ENCODE data around the gene P2RY1.
"Not testable (repeated sequence)": the region's sequence is repeated elsewhere in the genome, so short reads cannot be mapped to it uniquely, and the experiment has no call there.

P2RY1 gene

GRCh38 chr3:152870027-152870426, 35.1 kb downstream of the P2RY1 start:
- Histone ChIP-seq H3K4me1 (ENCODE audit: control insufficient read depth, insufficient read depth, low read length) (no peaks in the 10 kb centered on the region), H3K27me3 (ENCODE audit: control insufficient read depth, insufficient read depth, low read length) (no peaks in the 10 kb centered on the region), H3K4me3 (ENCODE audit: low read depth, low read length) (no peak overlapping the region), H3K9me3 (ENCODE audit: control insufficient read depth, insufficient read depth, low read depth, low read length) (peaks cover 9% of the 10 kb centered on the region), H3K27ac (ENCODE audit: low read depth, low read length) (no peak overlapping the region), H3K36me3 (ENCODE audit: control insufficient read depth, insufficient read depth, low read length) (no peaks in the 10 kb centered on the region), H3K9ac (ENCODE audit: low read length) (no peak overlapping the region)

- H3K4me1 ChIP-seq (ENCODE audit: control insufficient read depth, insufficient read depth, low read length); H3K27me3 ChIP-seq (ENCODE audit: control insufficient read depth, insufficient read depth, low read length); H3K36me3 ChIP-seq (ENCODE audit: control insufficient read depth, insufficient read depth, low read length); H3K4me3 ChIP-seq (ENCODE audit: low read depth, low read length); H3K9me3 ChIP-seq (ENCODE audit: control insufficient read depth, insufficient read depth, low read depth, low read length); H3K27ac ChIP-seq (ENCODE audit: low read depth, low read length); H3K9ac ChIP-seq (ENCODE audit: low read length): not testable (repeated sequence)
These were observed 38.4 kb downstream of the P2RY1 start for GRCh38 chr3:152873314-152873713.

- Histone ChIP-seq H3K4me3 (ENCODE audit: low read depth, low read length) (no peak overlapping the region), H3K27ac (ENCODE audit: low read depth, low read length) (no peak overlapping the region), H3K9me3 (ENCODE audit: control insufficient read depth, insufficient read depth, low read depth, low read length) (peaks cover 9% of the 10 kb centered on the region), H3K4me1 (ENCODE audit: control insufficient read depth, insufficient read depth, low read length) (no peaks in the 10 kb centered on the region), H3K9ac (ENCODE audit: low read length) (no peak overlapping the region), H3K36me3 (ENCODE audit: control insufficient read depth, insufficient read depth, low read length) (no peaks in the 10 kb centered on the region), H3K27me3 (ENCODE audit: control insufficient read depth, insufficient read depth, low read length) (no peaks in the 10 kb centered on the region)
These were observed 40.2 kb downstream of the P2RY1 start for GRCh38 chr3:152874896-152875749.

GRCh38 chr3:152879130-152879789, 44.3 kb downstream of the P2RY1 start:
- Histone ChIP-seq H3K27ac (ENCODE audit: low read depth, low read length) (no peak overlapping the region), H3K36me3 (ENCODE audit: control insufficient read depth, insufficient read depth, low read length) (no peaks in the 10 kb centered on the region), H3K4me1 (ENCODE audit: control insufficient read depth, insufficient read depth, low read length) (no peaks in the 10 kb centered on the region), H3K9ac (ENCODE audit: low read length) (no peak overlapping the region), H3K4me3 (ENCODE audit: low read depth, low read length) (no peak overlapping the region), H3K9me3 (ENCODE audit: control insufficient read depth, insufficient read depth, low read depth, low read length) (peaks cover 6% of the 10 kb centered on the region; the same call in 1 of the 2 replicates), H3K27me3 (ENCODE audit: control insufficient read depth, insufficient read depth, low read length) (no peaks in the 10 kb centered on the region)

- no peak overlapping the region for H3K4me3 ChIP-seq (ENCODE audit: low read depth, low read length)
- H3K27ac ChIP-seq (ENCODE audit: low read depth, low read length) = no peak overlapping the region
- 0 out of 2 replicates have a peak, but pooled peaks cover 3% of the 10 kb centered on the region for H3K9me3 ChIP-seq (ENCODE audit: control insufficient read depth, insufficient read depth, low read depth, low read length)
- H3K9ac ChIP-seq (ENCODE audit: low read length) = no peak overlapping the region
- H3K36me3 ChIP-seq (ENCODE audit: control insufficient read depth, insufficient read depth, low read length) = no peaks in the 10 kb centered on the region
- H3K27me3 ChIP-seq (ENCODE audit: control insufficient read depth, insufficient read depth, low read length) = no peaks in the 10 kb centered on the region
- H3K4me1 ChIP-seq (ENCODE audit: control insufficient read depth, insufficient read depth, low read length) = no peaks in the 10 kb centered on the region
These were observed 44.9 kb downstream of the P2RY1 start for GRCh38 chr3:152879790-152880174.

- Histone ChIP-seq H3K27ac (ENCODE audit: low read depth, low read length) (no peak overlapping the region), H3K27me3 (ENCODE audit: control insufficient read depth, insufficient read depth, low read length) (no peaks in the 10 kb centered on the region), H3K4me3 (ENCODE audit: low read depth, low read length) (no peak overlapping the region), H3K36me3 (ENCODE audit: control insufficient read depth, insufficient read depth, low read length) (no peaks in the 10 kb centered on the region), H3K9ac (ENCODE audit: low read length) (no peak overlapping the region), H3K9me3 (ENCODE audit: control insufficient read depth, insufficient read depth, low read depth, low read length) (no peaks in the 10 kb centered on the region), H3K4me1 (ENCODE audit: control insufficient read depth, insufficient read depth, low read length) (no peaks in the 10 kb centered on the region)
These were observed 50.1 kb downstream of the P2RY1 start for GRCh38 chr3:152885076-152885475.

Measured in HUES6 (cell line).